GM12878 (cell line): ENCODE data around the gene ENDOD1. TPM values are rescaled to one million over a fixed set of nuclear protein-coding genes. Genes with fewer than 3 reads are reported as not detected.

Source experiments
- ATF2 ChIP-seq: IDR thresholded peaks from 2 replicates; pipeline ENCODE4 v1.6.1; 2012; ENCODE audit warnings: low read length, inconsistent platforms
- CBX3 ChIP-seq: fragments of 200-600 bp; sonication (generic); IDR thresholded peaks from 2 replicates; pipeline ENCODE4 v1.6.1; 2016; ENCODE audit warnings: low read depth, borderline replicate concordance
- JUND ChIP-seq: IDR thresholded peaks from 2 replicates; pipeline ENCODE4 v1.6.1; 2012; ENCODE audit warnings: low read depth, mild to moderate bottlenecking, low read length, improper control_type of control experiment, moderate library complexity
- NR2C2 ChIP-seq: IDR thresholded peaks from 2 replicates; pipeline ENCODE4 v1.6.1; 2011; ENCODE audit warnings: borderline replicate concordance, low read depth; ENCODE audit not compliant: control insufficient read depth, insufficient read length
- PML ChIP-seq: IDR thresholded peaks from 2 replicates; pipeline ENCODE4 v1.6.1; 2012; ENCODE audit warnings: low read length, inconsistent platforms
- POLR2AphosphoS5 ChIP-seq: IDR thresholded peaks from 2 replicates; pipeline ENCODE4 v1.6.1; 2011; ENCODE audit warnings: mild to moderate bottlenecking, low read length, inconsistent platforms
- PRDM15 ChIP-seq: fragments of 450-650 bp; formaldehyde crosslinking; IDR thresholded peaks from 2 replicates; pipeline ENCODE4 v1.4.0; 2020; ENCODE audit warnings: mild to moderate bottlenecking, moderate library complexity
- RCOR1 ChIP-seq: conservative IDR thresholded peaks from 2 replicates; pipeline ENCODE4 v1.6.1; 2012; ENCODE audit warnings: low read depth, low read length, improper control_type of control experiment
- REST ChIP-seq: IDR thresholded peaks from 2 replicates; pipeline ENCODE4 v1.6.1; 2012; ENCODE audit warnings: mild to moderate bottlenecking, low read depth, low read length
- STAT3 ChIP-seq: IDR thresholded peaks from 2 replicates; pipeline ENCODE4 v1.6.1; 2011; ENCODE audit warnings: low read depth, low read length, improper control_type of control experiment
- USF1 ChIP-seq: IDR thresholded peaks from 2 replicates; pipeline ENCODE4 v1.6.1; 2011; ENCODE audit warnings: borderline replicate concordance, low read depth, mild to moderate bottlenecking, moderate library complexity, mixed read lengths, low read length; ENCODE audit not compliant: insufficient read depth; ENCODE audit errors: extremely low read length
- YY1 ChIP-seq: IDR thresholded peaks from 2 replicates; pipeline ENCODE4 v1.6.1; 2011; ENCODE audit warnings: low read depth, mild to moderate bottlenecking, low read length
- ZBED1 ChIP-seq: IDR thresholded peaks from 2 replicates; pipeline ENCODE4 v1.6.1; 2016; ENCODE audit warnings: borderline replicate concordance
- ZBTB33 ChIP-seq: fragments of 450-650 bp; IDR thresholded peaks from 2 replicates; pipeline ENCODE4 v1.6.1; 2017; ENCODE audit warnings: mild to moderate bottlenecking
- ZSCAN29 ChIP-seq: fragments of 450-650 bp; IDR thresholded peaks from 2 replicates; pipeline ENCODE4 v1.6.1; 2017; ENCODE audit warnings: mild to moderate bottlenecking, moderate library complexity
- ZZZ3 ChIP-seq: IDR thresholded peaks from 2 replicates; pipeline ENCODE4 v1.6.1; 2011; ENCODE audit warnings: low read depth; ENCODE audit not compliant: control insufficient read depth, insufficient read length
- polyA plus RNA-seq, 11 experiments: library from polyadenylated mRNA; depleted of rRNA in 4 of 11; unstranded in 6 of 11; stranded (reverse) in 5 of 11; fragments of >200 nt; fragmentation: Nextera tagmentation in 4 of 11; fragmentation: Illumina TruSeq in 1 of 11; extraction: Ambion mirVana in 4 of 11; extraction: Trizol in 1 of 11; gene quantifications; 1 replicate in 1 of 11; 2 replicates in 10 of 11; pipeline versions ENCODE4 v1.2.1 to v1.2.3, GENCODE V29; 2011 to 2016; ENCODE audit warnings: inconsistent platforms in 2 of 11, missing spikeins in 2 of 11, low read depth in 1 of 11
- total RNA-seq, 4 experiments: library from RNA; depleted of rRNA in 3 of 4; stranded (reverse); fragments of >200 nt in 3 of 4; fragmentation: Illumina TruSeq in 1 of 4; extraction: Trizol in 1 of 4; gene quantifications; 2 replicates each; pipeline versions ENCODE4 v1.2.1 to v1.2.3, GENCODE V29; 2013 to 2021

ENDOD1 gene
- total and polyA plus RNA-seq, 10 of the 15 experiments (the other 5 are each of a cell fraction or from before 2014, with no cell fraction given) = 6.0 to 30.0 (median 12.1) TPM

- TF ChIP-seq ATF2 (no peak), CBX3 (no peak), PRDM15 (CRISPR knock-in tag) (no peak), RCOR1 (no peak), ZBTB33 (no peak), USF1 (no peak), ZBED1 (no peak; the same call in 1 of the 2 replicates), POLR2AphosphoS5 (no peak), JUND (no peak), ZZZ3 (no peak), YY1 (no peak), REST (no peak), ZSCAN29 (no peak), NR2C2 (no peak), STAT3 (no peak), PML (no peak)
Observed at GRCh38 chr11:95088946-95089619, 563 bp upstream of the ENDOD1 start (continued).
